Stimulated activated CD8-positive, alpha-beta memory T cell treated with anti-CD3 and anti-CD28 coated beads, Interleukin-7, amount 100 ng/mL, for 1 hour (primary cell): ENCODE results near the gene ATP8B4.
"Not testable (repeated sequence)": the region's sequence is repeated elsewhere in the genome, so short reads cannot be mapped to it uniquely, and the experiment has no call there.

Source experiments
- DNase-seq, 2 donors: peaks; one replicate each; pipeline ENCODE4 v3.0.0-alpha.2; 2020; ENCODE audit warnings: low read depth in 2 of 2

Gene ATP8B4

GRCh38 chr15:50017522-50017921, 101.5 kb downstream of the ATP8B4 start:
- DNase-seq, result no peak

GRCh38 chr15:50016951-50017350, 102.1 kb downstream of the ATP8B4 start:
- no peak for DNase-seq

GRCh38 chr15:50012790-50013189, 106.2 kb downstream of the ATP8B4 start:
- DNase-seq, result no peak

- no peak for DNase-seq
Measured at GRCh38 chr15:50009634-50010033, 109.4 kb downstream of the ATP8B4 start.

GRCh38 chr15:50003786-50004334, 115.2 kb downstream of the ATP8B4 start:
- peak; percentile 25 to 34 for DNase-seq

GRCh38 chr15:49991587-49991986, 127.4 kb downstream of the ATP8B4 start:
- no peak for DNase-seq

GRCh38 chr15:49990835-49991545, 128.0 kb downstream of the ATP8B4 start:
- no peak for DNase-seq

GRCh38 chr15:49989498-49989897, 129.5 kb downstream of the ATP8B4 start:
- DNase-seq, result no peak

- no peak for DNase-seq
Measured at GRCh38 chr15:49988766-49989165, 130.3 kb downstream of the ATP8B4 start.

GRCh38 chr15:49987896-49988295, 131.1 kb downstream of the ATP8B4 start:
- no peak for DNase-seq

GRCh38 chr15:49987198-49987785, 131.7 kb downstream of the ATP8B4 start:
- DNase-seq, result no peak

GRCh38 chr15:49986326-49986725, 132.7 kb downstream of the ATP8B4 start:
- DNase-seq, result no peak

- no peak for DNase-seq
Measured at GRCh38 chr15:49985463-49985862, 133.6 kb downstream of the ATP8B4 start.

GRCh38 chr15:49984436-49984835, 134.6 kb downstream of the ATP8B4 start:
- DNase-seq, result no peak

- no peak for DNase-seq
Measured at GRCh38 chr15:49982584-49982983, 136.4 kb downstream of the ATP8B4 start.

GRCh38 chr15:49979705-49980382, 139.2 kb downstream of the ATP8B4 start:
- DNase-seq, result no peak

GRCh38 chr15:49978121-49978520, 140.9 kb downstream of the ATP8B4 start:
- no peak for DNase-seq

GRCh38 chr15:49977306-49977705, 141.7 kb downstream of the ATP8B4 start:
- no peak for DNase-seq

- DNase-seq, result no peak
Measured at GRCh38 chr15:49964551-49964950, 154.5 kb downstream of the ATP8B4 start.

- DNase-seq, result no peak
Measured at GRCh38 chr15:49964061-49964460, 155.0 kb downstream of the ATP8B4 start.

- DNase-seq, result not testable (repeated sequence)
Measured at GRCh38 chr15:49963033-49963772, 155.8 kb downstream of the ATP8B4 start.

GRCh38 chr15:49962044-49962602, 156.9 kb downstream of the ATP8B4 start:
- no peak for DNase-seq
